ACC112 (cell line): ENCODE results near the gene DISP3.

Experiments
- H2AFZ ChIP-seq: fragments of 200-600 bp; sonication (generic); one replicate; pipeline ENCODE4 v1.6.0; 2017; ENCODE audit warnings: antibody characterized with exemption, low read length; ENCODE audit not compliant: unreplicated experiment
- H3K27ac ChIP-seq: fragments of 200-600 bp; sonication (generic); 2 replicates; pipeline ENCODE4 v1.5.1; 2014; ENCODE audit warnings: low read depth, mild to moderate bottlenecking, antibody characterized with exemption, low read length, moderate library complexity
- H3K27me3 ChIP-seq: fragments of 200-600 bp; sonication (generic); 2 replicates; pipeline ENCODE4 v1.6.1; 2014; ENCODE audit warnings: mild to moderate bottlenecking, antibody characterized with exemption, low read length, moderate library complexity, mixed read lengths; ENCODE audit not compliant: insufficient read depth
- H3K36me3 ChIP-seq: fragments of 200-600 bp; sonication (generic); 2 replicates; pipeline ENCODE4 v1.6.1; 2016; ENCODE audit warnings: mild to moderate bottlenecking, antibody characterized with exemption, low read length, moderate library complexity, mixed read lengths; ENCODE audit not compliant: insufficient read depth
- H3K4me1 ChIP-seq: fragments of 200-600 bp; sonication (generic); one replicate; pipeline ENCODE4 v1.6.1; 2016; ENCODE audit warnings: low read length, mixed read lengths; ENCODE audit not compliant: insufficient read depth, unreplicated experiment, control insufficient read depth
- H3K4me3 ChIP-seq: fragments of 200-600 bp; sonication (generic); 2 replicates; pipeline ENCODE4 v1.5.1; 2014; ENCODE audit warnings: mild to moderate bottlenecking, low read depth, low read length
- H3K79me2 ChIP-seq: fragments of 200-600 bp; sonication (generic); one replicate; pipeline ENCODE4 v1.6.0; 2016; ENCODE audit warnings: low read length; ENCODE audit not compliant: control insufficient read depth, unreplicated experiment, insufficient read depth

Gene DISP3

GRCh38 chr1:11581445-11581991 is 102.6 kb downstream of the DISP3 start:
- Histone ChIP-seq H3K27ac (no peak overlapping the region), H3K27me3 (peaks cover 96% of the 10 kb centered on the region), H3K4me3 (no peak overlapping the region), H3K4me1 (no peaks in the 10 kb centered on the region), H2AFZ (no peak overlapping the region), H3K36me3 (no peaks in the 10 kb centered on the region), H3K79me2 (no peaks in the 10 kb centered on the region)

- peaks cover 93% of the 10 kb centered on the region for H3K27me3 ChIP-seq
- H3K36me3 ChIP-seq = no peaks in the 10 kb centered on the region
- no peak overlapping the region for H2AFZ ChIP-seq
- H3K79me2 ChIP-seq = no peaks in the 10 kb centered on the region
- H3K27ac ChIP-seq = no peak overlapping the region
- H3K4me3 ChIP-seq = no peak overlapping the region
- no peaks in the 10 kb centered on the region for H3K4me1 ChIP-seq
Measured at GRCh38 chr1:11585389-11585788, 106.4 kb downstream of the DISP3 start.
